GM19025 (cell line): Measurements from ENCODE around the gene SMAD7.

ENCODE experiments used
- ATAC-seq: cut with Tn5 transposase; IDR thresholded peaks from one replicate; pipeline ENCODE4 v1.9.1; 2021; ENCODE audit warnings: mild to moderate bottlenecking, low read depth, moderate library complexity; ENCODE audit not compliant: unreplicated experiment

The SMAD7 gene

DNA sequence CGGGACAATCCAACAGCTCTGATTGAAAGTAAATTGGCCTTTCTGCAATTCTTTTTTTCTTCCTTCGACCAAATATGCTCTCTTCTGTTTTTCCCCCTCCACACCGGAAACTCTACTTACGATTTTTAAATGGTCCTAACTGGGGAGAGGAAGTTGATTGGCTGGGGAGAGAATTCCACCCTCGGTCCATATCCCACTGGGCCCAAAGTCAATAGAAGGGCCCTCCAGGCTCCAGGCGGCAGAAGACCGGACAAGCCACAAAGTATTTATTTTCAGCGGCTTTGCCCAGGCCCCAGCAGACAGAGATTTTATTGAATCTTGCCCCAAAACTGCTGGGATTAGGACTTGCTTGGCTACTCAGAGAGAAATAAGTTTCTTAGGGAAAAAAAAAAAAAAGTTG lies 37.1 kb upstream of the SMAD7 start:
- no peak for ATAC-seq

DNA sequence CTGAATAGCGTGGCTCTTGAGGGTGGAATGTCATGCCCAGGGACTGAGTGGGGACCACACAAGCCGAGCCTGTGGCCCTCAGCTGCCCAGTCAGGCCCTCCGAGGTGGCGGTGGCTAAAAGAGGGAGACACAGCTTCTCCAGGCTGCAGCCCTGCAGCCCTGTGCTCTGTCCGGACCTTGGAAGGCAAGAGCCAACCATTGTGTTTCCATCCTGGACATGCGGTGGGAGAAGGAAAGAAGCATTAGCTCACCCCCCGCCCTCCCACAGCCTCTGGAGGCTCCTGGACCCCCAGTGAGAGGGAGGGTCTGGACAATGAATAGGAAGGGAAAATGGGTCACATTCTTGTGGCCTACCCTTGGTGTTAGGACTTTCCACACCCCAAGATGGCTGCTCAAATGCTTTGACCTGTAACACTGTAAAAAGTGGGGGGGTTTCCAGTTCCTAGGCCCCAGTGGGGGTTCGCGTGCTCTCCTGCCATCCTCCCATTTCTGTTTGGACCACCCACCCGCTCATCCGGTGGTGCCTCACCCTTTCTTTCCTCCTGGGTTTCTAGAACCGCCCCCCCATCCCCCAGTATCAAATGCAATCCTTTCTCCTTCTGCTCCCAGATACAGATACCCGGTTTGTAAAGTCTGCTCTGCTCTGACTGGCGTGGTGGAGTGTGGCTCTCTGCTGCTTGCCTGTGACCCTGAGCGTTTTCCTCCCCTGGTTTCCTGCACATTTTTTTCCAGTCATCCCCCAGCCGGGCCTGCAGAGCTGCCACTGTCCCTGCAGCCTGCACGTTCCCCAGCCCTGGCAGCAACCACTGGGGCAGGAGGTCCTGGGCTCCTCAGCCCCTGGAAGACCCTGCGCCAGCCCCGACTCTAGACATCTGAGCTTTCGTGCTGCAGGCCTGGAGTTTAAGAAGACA lies 36.3 kb upstream of the SMAD7 start:
- ATAC-seq, result no peak

- no peak for ATAC-seq
Measured at GRCh38 chr18:48985161-48985560, 34.4 kb upstream of the SMAD7 start.

DNA sequence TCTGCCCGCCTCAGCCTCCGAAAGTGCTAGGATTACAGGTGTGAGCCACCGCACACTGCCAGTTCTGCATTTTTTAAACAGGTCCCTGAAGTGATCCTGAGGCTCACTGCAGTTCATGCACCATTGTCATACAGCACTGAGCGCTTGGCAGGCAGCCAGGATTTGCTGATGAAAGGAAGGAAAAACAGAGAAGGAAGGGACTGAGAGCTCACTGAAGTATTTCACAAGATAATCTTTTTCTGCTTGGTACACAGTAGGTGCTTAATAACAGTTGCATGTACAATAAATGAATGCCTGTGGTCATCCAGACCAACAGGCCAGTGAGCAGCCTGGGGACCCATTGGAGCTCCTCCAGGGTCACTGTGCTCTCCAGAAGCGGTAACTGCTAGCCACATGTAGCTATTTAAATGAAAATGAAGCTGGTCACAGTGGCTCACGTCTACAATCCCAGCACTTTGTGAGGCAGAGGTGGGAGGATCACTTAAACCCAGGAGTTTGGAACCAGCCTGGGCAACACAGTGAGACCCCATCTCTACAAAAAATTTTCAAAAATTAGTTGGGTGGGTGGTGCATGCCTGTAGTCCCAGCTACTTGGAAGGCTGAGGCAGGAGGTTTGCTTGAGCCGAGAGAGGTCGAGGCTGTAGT lies 33.1 kb upstream of the SMAD7 start:
- ATAC-seq, result no peak

- ATAC-seq, result no peak
Measured at GRCh38 chr18:48982266-48982665, 31.5 kb upstream of the SMAD7 start.

- ATAC-seq, result no peak
Measured at GRCh38 chr18:48979944-48980890, 29.5 kb upstream of the SMAD7 start.

DNA sequence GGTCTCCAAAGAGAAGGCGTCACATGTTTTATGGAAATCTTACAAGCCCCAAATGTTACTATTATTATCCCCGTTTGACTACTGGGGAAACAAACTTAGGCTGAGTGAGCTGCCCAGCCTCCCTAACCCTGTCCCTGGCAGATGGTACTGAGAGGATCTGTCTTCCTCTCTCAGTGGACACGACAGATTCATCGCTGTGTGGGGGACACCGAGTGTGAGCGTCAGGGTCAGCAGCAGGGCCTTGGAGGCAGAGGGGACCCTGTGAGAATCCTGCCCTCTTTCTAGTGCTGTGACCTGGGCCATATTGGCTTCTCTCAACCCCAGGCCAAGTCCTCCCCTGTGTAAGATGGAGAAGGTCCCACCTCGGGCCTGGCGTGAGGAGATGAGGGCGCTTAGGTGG lies 27.1 kb upstream of the SMAD7 start:
- ATAC-seq, result no peak

GRCh38 chr18:48975817-48976649 lies 25.3 kb upstream of the SMAD7 start:
- ATAC-seq, result peak; percentile 64

GRCh38 chr18:48975120-48975816 lies 24.5 kb upstream of the SMAD7 start:
- ATAC-seq, result peak; percentile 8

DNA sequence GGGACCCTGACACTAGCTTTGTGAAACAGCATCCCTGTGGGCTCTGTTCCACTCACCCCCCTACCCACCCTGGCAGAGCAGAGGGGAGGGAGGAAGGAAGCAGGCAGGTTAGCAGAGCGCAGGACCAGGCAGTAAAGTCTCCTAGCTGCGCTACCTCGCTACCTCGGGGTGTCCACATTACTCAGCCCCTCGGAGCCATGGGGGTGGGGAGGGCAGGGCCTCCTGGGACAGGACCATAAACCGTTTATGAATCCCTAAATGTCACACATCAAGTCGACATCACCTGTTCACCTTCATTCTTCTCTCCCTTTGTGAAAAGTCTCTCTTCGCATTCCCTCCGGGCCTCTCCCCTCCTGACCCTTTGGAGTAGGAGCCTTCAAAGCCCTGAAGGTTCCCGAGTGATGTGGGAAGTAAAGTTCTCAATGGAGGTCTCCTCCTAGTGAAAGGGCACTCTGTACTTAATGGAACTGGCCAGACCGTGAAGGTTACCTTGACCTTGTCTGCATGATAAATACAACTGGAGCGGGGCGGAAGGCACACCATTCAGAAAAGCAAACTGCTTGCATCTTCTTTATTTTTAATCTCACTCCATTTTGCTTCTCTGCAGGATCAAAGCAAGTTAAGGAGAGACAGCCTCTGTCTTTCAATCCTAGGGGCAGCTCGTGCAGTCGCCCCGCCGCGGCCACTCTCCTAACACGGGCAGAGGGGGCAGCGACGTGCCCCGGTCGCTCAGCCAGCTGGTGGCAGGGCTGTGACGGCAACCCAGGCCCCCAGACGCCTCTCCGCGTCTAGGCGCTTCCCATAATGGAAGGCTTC lies 23.7 kb upstream of the SMAD7 start:
- ATAC-seq, result no peak

DNA sequence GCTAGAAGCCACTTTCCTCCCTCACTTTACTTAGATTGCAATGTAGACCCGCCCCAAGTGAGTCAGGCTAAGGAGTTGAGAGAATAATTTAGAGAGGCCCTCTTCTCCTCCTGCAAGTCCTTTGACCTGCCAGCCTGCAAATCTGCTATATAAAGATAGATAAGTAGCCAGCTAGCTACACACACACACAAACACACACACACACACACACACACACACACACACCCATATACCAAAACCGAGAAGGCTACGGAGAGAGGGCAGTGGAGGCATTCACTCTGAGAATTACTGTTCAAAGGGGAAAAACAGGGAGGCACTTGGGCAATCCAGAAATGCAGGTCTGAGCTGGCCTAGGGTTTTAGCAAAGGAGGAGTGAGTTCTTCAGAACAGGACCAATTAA lies 23.0 kb upstream of the SMAD7 start:
- no peak for ATAC-seq

DNA sequence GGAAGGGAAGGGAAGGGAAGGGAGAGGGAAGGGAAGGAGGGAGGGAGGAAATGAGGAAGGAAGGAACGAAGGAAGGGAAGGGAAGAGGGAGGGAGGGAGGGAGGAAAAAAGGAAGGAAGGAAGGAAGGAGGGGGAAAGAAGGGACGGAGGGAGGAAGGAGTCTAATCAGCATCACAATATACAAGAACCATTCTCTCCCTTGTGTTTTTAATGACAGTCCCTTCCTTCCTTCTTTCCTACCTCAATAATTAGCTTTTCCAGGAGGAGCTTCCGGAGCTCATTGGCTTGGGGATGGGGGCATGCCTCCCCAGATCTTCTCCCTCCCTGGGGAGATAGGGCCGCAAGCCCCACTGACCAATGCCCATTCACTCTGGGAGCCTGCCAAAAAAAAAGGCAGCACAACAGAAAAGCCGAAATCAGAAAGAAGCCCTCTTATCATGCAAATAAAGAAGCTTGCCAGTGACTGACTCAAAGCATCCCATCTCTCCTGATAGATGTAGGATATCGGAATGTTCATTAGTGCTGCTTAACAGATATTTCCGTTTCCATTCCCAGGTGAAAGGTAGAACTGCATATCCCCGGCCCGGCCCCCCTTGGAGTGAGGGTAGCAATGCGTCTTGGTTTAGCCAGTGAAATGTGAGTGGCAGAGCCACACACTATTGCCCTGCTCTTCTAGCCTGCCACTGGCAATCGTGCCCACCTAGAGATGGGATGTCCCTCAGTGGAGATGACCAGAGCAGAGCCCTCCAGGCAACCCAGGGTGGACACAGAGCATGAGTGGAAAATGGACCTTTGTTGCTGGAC lies 17.8 kb upstream of the SMAD7 start:
- ATAC-seq, result no peak

DNA sequence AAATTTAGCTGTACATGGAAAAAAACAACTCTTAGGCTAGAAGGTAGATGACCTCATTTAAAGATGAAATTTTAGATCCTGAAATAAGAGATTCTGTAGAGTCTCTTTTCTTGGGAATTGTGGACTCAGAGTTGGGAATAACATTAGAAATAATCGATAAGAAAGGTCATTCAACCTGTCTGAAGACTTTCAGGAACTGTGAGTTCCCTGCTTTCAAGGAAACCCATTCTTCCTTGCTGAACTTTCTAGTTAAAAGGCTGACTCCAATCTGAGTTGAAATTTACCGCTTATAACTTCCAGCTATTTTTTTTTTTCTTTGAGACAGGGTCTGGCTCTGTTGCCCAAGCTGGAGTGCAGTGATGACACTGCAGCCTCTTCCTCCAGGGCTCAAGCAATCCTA lies 16.8 kb upstream of the SMAD7 start:
- no peak for ATAC-seq

GRCh38 chr18:48966523-48966922 lies 15.8 kb upstream of the SMAD7 start:
- no peak for ATAC-seq

DNA sequence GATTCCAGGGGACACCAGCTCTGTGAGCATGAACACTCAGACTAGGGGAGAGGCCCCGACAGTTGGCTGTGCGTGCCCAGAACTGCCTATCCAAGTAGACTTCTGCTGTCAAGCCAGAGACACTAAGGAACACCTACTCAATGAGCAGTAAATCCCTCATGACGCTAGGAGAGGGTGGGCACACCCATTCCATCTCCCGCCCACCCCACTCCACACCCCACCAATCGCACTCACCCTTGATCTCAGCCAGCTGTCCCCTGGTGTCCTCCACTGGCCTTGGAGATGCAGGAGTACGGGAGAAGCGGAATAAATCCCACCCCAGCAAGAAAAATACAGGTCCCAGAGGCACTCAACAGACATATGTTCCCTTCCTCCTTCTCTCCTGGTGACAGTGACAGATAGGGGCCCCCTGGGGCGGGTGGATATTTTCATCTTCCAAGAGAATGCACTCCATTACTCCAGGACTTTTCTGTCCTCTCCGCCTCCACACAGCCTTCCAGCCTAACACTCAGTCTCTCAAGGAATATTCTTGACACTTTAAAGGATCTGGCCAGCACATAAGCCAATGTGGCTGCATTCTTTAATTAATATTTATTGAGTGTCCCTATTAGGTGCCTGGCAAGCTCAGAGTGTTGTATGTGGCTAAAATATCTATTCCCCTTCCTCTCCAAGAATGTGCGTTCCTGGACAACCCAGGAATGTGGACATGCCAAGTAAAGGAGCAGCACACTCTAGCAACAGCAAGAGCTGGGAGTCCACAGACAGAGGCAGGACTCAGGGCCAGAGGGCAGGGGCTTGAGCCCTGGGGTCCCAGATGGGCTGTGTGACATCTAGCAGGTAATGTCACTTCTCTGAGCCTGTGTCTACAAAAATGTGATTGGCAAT lies 13.1 kb upstream of the SMAD7 start:
- no peak for ATAC-seq

GRCh38 chr18:48962994-48963561 lies 12.3 kb upstream of the SMAD7 start:
- ATAC-seq, result no peak
